GM18873 (cell line): ENCODE measurements around the gene GARNL3.

ENCODE experiments used
- ATAC-seq: cut with Tn5 transposase; IDR thresholded peaks from one replicate; pipeline ENCODE4 v1.9.1; 2021; ENCODE audit warnings: mild to moderate bottlenecking, moderate library complexity, moderate number of reproducible peaks; ENCODE audit not compliant: unreplicated experiment, low FRiP score

GARNL3 gene, protein sequence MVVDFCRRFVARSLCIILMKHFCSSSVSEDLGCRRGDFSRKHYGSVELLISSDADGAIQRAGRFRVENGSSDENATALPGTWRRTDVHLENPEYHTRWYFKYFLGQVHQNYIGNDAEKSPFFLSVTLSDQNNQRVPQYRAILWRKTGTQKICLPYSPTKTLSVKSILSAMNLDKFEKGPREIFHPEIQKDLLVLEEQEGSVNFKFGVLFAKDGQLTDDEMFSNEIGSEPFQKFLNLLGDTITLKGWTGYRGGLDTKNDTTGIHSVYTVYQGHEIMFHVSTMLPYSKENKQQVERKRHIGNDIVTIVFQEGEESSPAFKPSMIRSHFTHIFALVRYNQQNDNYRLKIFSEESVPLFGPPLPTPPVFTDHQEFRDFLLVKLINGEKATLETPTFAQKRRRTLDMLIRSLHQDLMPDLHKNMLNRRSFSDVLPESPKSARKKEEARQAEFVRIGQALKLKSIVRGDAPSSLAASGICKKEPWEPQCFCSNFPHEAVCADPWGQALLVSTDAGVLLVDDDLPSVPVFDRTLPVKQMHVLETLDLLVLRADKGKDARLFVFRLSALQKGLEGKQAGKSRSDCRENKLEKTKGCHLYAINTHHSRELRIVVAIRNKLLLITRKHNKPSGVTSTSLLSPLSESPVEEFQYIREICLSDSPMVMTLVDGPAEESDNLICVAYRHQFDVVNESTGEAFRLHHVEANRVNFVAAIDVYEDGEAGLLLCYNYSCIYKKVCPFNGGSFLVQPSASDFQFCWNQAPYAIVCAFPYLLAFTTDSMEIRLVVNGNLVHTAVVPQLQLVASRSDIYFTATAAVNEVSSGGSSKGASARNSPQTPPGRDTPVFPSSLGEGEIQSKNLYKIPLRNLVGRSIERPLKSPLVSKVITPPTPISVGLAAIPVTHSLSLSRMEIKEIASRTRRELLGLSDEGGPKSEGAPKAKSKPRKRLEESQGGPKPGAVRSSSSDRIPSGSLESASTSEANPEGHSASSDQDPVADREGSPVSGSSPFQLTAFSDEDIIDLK

DNA sequence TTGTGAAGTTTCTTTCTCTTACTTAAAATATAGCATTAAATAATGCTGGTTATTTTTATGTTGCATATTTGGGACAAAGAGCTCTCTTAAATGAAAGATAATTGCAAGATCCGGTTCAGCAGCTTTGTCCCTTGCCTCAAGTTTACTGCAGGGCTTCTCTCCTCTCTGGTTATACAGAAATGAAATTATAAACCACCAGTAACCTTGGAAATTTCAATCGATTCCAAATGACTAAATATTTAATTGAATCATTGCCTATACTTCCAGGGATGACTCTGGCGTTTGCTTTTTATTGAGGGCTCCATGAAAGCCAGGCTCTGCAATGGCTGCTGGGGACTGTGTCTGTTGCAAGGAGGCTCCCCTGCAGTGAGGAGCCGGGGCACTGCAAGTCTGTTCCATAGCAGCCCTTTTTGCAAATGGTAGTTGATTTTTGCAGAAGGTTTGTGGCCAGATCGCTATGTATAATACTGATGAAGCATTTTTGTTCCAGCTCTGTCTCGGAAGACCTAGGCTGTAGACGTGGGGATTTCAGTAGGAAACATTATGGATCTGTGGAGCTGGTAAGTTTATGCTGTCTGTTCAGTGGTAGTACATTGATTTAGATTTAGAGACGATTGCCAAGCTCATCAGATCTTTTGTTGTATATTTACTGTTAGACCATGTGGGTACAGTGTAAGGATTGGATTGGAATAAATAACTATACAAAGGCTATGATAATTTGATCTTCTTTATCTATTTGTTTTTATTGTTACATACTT lies at the start of gene GARNL3:
GARNL3 (plus strand) TSS at position 313 of the 758 bp plus-strand sequence; CDS start at position 417, 104 bp downstream.
- no peak for ATAC-seq

DNA sequence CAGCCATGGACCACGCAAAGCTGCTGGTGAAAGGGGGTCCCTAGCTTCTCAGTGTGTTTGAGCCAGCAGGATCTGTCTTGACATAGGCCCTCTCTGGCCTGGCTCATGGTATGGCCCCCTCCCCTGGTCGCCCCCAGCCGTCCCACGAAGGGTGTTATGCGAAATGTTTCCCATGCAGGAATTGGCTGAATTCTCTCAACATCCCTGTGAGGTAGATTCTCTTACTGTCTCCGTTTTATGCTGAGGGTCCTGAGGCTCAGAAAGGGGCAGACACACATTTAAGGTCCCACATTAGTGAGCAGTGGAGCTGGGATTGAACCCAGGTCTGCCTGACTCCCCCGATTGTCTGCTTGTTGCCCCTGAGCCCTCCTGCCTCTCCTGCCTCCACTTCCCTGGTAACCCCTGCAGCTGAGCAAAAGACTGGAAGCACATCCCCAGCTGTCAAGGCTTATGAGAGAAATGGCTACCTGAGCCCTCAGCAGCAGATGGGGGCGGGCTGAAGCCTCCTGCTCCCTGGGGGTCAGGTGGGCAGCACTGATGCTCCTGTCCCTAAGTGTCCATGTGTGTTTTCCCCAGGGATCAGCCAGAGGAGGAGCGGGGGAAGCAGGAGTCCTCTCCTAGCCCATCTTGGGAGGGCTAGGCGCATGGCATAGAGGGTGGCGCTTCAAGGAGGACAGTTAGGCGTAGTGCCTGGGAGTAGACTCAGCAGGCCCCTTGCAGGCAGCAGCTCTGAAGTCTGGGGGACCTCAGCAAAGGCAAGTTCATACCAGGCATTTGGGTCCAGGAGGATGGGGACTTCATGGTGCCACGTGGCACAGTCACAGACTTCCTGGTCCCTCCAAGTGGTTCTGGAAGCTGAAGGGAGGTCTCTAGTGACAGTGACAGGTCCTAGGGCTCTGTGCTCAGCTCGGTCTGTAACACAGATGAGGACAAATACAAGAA lies 49.0 kb upstream of the GARNL3 start:
- ATAC-seq, result no peak

DNA sequence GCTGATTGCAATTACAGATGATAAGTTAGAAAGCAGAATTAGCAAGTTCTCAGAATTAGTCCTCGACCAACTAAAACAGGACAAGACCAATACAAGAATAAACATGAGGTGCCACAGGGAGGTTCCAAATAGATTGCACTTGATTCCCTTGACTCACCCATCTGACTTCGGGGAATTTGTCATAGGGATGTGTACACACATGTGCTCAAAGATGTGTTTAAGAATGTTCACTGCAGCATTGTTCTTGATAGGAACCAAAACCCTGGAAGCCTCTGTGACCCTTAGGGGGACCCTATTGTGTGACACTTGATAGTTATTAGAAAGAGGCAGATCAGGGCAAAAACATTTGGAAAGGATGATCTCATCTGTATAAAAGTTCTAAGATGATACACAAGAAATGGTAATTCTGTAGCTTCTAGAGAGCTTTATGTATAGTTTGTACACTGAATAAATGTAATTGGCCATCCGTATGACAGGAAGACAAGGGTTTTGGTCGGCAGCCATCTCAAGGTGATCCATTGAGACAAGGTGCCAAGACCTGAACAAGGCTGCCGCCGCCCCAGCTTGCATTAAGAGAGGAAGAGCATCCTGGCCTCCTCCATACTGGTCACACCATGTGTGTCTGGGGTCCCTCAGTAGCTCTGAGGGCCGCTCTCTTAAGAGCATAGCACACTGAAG lies 48.2 kb upstream of the GARNL3 start:
- ATAC-seq, result no peak

DNA sequence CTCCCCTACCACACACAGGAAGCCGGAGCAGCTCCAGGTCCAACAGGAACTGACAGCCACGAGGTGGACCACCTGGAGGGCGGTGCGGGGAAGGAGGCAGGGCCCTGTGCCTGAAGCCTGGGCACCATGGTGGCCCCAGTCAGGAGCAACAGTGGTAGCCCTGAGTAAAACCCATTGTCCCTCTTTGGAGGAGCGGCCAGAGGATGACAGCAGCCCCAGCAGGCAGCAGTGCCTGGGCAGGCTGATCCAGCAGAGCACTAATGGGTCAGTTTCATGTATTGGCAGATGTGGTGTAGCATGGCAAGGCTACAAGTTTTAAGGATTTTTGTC lies 47.7 kb upstream of the GARNL3 start:
- ATAC-seq, result no peak

DNA sequence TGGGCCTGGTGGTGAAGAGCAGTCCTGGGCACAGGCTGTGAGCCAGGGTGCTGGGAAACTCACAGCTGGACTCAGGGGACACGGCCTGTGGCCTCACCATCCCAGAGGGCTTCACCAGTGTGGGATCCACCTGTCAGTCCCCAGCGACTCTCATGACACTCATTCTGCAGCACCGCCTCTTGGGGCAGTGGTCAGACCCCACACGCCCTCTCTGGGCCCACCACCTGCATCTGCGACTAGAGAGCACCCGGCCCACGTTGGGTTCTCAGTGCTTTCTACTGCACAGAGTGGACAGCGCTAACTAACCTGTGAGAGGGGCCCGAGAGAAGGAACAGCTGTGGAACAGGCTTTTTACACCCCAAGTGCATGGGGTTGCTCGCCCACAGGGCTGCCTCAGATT lies 45.8 kb upstream of the GARNL3 start:
- no peak for ATAC-seq

DNA sequence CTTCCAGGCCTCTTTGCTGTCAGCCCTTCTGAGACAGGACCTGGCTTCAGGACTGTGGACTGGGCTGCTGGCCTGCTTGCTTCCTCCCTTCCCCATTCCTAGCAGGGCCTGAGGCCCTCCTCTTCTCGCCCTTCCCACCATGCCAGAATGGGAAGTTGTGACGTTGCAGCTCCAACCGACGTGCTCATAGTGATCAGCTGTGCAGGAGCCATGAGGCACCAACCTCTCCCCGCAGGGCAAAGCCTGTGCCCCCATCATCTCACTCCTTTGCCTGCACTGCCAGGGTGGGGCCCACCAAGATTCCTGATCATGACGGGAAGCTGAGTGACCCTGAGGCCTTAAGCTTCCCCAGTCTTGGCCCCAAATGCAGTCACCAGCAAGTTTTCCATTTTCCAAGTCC lies 45.1 kb upstream of the GARNL3 start:
- ATAC-seq, result no peak

DNA sequence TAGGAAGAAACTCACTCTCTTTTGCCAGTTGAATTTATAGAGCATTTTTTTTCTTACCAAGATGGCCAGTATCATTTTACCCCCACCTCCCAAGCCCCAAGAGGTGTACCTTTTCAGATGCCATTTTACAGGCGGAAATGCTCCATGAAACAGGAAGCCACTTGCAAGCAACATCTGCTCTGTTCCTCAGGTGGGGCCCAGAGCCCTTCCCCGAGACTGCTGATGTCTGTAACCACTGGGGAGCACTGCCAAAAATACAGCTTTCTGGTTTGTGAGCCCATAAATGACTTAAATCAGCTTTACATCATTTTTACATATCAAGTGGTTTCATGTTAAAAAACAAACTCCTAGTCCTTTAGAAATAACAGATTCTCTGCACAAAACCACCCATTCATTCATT lies 42.9 kb upstream of the GARNL3 start:
- ATAC-seq, result no peak

DNA sequence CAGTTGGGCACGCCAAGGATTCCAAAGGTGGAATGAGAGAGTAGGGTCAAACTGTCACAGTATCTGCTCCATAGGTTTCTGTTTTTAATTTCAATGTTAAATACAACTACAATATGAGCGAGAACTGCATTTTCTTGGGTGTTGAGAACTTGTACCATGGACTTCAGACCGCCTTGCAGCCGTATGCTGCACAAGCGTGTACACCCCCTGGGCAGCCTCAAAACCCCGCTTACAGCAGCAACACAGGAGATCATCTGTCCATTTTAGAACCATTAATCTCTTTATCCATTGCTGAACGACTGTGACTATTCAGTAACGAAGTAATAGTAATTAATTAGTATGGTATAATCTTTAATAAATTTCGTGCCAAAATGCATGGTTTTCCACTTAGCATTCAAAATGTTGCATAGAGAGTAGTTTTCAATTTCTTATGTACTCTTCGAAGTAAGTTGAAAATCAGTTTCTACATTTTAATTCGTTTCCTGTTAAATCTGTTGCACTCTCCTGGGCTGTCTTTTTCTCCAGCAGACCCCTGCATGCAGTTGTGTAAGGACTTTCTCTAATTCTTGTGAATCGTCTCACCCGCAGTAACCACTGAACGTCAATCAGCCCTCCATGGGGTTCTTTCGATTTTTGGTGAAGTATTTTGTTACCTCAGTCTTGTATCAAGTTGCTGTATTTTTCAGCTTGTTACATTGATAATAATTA lies 42.0 kb upstream of the GARNL3 start:
- ATAC-seq, result no peak

DNA sequence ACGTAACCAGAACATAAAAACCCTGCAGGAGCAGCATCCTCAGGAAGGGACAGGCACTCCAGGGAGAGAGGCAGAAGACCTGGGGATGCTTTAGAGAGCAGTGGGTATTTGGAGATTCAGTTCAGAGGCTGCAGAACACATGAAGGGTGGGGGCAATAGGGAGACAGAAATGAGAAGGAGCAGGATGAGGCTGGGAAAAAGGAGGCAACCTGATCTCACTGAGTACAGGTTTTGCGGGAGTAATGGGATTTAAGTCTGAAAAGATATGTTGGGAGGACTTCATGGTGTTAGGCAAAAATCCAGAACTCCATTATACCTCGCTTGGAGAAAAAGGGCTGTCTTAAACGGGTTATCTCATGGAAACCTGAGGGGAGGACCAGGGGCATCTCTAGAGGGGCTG lies 41.3 kb upstream of the GARNL3 start:
- no peak for ATAC-seq

DNA sequence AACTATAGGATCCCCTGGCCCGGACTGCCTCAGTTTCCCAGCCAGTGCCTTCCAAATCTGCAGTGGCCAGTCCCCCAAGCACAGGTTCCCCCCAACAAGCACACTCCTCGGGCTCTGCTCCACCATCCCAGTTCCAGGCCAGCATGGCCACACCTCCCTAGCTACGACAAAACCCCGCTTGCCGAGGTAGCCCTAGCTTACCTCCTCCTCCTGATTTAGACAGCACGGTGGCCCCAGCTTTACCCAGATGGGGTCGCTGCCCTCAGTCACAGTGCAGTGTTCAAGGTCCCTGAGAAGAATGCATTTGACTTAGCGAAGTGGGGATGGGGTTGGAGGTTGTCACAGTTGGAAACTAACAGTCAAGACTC lies 40.8 kb upstream of the GARNL3 start:
- no peak for ATAC-seq

DNA sequence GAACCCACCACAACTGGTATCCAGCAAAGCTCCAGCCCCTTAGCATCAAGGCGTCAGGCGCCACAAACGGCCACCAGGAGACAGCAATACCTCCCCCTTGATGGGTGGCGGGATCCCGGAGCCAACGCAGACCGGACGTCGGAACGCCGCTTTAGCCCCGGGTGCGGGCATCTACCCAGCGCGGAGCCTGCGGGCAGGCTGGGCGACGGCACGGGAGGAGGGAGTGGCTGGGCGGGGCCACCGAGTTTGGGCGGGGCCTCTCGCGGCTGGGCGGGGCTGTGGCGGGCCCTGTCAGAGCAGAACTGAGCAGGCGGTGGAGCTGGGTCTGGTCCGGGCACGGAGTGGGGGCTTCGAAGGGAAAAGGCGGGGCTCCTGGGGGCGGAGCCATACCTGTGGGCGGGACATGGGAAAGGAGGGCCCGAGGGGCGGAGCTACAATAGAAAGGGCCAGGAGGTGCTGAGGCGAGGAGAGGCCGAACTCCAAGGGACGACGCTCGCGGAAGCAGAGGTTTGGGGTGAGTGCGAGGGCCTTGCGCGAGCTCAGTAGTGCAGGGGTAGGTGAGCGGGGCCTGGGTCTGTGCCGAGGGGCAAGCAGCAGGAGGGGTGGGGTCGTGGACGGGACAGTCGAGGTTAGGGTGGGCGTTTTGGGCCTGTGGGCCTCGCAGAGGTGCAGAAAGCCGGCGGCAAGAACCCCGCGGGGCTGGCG lies 40.2 kb upstream of the GARNL3 start:
- ATAC-seq, result peak; percentile 46

DNA sequence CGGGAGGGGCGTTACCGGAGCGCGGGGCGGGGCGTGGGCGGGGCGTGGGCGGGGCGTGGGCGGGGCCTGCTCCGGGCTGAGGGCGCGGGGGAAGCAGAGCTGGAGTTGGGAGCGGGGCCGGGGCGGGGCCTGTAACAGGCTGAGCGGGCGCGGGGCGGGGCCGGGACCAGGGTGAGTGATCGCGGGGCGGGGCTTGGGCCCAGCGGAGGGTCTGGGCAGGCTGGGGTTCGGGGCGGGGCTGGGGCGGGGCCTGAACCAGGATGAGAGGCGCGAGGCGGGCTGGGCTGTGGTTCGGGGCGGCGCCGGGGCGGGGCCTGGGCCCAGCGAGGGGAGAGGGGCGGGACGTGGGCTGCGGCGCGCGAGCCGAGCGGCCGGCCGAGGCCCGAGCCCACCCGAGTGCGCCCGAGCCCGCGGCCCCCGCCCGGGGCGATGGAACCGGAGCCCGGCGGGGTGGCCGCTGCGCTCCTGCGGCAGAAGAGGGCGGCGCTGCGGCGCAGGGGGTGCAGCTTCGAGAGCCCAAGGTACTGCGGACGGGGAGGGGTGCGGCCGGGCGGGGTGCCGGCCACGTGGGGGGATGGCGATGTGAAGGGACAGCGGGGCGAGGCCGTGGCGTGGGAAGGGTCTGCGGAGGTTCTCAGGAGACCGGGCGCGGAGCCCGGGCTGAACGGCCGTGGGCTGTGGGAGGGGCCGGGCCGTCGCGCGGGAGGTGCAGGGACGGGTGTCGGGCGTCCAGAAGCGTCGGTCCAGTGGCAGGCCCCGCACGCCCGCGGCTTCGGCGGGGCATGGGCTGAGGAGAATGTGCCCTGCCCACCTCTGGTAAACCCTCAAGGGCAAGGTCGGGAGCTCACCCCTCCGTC lies 39.5 kb upstream of the GARNL3 start:
- no peak for ATAC-seq

DNA sequence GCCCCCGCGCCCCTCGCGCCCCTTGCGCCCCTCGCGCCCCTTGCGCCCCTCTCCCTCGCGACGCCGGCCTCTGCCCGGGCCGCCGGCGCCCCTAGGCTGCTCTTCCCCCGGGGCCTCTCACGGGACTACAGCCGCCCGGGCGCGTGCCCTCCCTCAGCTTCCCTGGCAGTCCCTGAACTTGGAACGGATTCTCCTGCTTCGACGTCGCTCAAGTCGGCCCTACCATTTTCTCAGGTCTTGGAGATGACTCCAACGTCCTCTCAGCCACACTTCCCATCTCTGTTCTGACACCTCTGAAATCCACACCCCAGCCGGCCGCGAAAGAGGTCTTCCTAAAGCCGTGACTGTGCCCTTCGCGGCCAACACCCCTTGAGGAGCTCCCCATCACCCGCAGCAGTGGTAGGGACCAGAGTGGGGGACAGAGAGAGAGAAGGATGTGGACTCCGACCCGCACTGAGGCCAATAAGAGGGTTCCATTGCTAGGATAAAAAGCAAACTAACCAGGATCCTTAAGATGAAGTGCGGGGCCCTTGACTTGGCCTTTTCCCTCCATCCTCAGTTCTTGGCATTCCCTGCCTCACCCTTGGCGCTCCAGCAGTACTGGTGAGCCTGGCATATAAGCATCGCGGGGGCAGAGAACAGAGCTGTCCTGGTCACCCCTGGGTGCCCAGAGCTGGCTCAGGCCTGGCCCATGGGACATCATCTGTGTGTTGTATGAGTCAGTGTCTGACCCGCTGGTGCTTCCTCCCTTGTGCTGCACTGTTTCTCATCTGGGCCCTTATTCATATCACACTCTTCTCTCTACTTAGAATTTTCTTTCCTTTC lies 38.6 kb upstream of the GARNL3 start:
- no peak for ATAC-seq

DNA sequence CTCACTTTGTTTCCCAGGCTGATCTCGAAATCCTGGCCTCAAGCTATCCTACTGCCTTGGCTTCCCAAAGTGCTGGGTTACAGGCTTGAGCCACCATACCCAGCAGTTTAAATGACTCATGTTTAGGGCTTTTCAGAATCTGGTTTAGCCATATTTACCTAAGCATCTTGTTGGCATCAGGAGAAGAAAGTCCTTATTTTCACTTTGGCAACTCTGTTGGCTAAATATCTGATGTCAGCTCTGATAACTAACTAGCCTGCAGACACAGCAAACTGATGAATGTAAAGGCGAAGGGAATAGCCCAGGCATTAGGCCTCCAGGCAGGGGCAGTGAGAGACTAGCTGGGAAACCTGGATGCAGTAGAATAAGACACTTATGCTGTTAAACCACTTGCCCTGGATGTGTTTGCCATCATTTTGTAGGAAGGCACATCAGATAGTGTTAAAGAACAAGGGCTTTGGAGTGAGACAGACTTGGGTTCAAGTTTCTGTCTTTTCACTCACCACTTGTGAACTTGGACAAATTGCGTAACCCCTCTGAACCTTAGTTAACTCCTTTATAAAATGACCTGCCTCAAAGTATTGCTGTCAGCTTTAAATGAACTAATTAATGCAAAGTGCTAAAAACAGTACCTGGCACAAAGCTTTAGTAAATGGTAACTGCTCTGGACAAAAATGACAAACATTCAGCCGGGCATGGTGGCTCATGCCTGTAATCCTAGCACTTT lies 34.7 kb upstream of the GARNL3 start:
- no peak for ATAC-seq

DNA sequence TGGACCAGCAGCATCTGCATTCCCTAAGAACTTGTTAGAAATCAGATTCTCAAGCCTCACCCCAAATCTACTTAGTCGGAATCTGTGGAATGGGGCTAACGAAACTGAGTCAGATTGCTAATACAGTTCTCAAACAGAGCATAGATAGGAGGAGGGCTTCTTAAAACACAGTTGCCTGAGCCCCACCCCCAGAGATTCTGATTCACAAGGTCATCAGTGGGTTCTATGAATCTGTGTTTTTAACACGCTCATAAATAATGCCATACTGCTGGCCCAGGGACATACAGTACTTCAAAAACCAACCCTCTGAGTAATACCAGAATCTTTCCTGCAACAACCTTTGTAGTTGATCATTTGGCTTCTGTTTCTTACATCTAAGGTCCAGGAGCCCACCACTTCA lies 32.9 kb upstream of the GARNL3 start:
- ATAC-seq, result no peak
